Measurements from ENCODE around the gene PIP5KL1.

DNA sequence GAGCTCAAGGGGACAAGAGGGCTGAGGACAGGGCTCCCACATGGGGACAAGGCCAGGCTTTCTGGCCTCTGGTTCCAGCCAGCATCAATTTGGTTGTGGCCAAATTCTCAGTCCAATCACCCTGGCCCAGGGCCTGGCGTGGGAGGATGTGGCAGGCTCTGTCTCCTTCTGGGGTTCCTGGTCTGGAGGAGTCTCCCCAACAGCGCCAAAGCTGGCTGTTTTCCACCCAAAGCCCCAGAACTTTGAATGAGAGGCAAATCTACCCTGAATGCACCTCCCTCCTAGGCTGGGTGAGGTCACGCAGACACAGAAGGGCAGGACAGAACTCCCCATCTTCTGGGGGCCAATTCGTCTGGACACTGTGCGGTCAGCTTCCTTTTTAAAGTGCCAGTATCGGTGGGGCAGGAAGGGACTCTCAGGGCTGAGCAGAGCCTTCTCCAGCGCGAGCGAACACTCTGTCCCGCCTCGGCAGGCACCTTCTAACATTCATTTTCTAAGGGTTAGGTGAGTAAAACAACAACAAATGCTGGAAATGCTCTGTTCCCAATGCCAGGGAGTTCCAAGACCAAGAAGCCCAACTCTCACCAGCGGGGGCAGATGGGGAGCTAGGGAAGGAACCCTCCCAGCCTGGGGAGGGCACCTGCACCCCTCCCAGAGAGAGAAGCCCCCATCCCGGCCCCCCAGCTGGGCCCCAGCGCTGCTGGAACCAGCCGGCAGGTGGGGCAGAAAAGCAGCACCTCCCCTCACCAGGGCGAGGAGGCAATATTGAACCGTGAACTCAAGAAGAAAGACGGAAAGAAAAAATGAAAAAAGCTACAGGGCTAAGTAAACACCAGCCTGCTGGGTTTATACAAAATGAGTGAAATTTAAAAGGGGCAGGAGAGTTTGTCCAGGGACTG is 10.7 kb upstream of the PIP5KL1 start:
- TF ChIP-seq, protein P1, sequence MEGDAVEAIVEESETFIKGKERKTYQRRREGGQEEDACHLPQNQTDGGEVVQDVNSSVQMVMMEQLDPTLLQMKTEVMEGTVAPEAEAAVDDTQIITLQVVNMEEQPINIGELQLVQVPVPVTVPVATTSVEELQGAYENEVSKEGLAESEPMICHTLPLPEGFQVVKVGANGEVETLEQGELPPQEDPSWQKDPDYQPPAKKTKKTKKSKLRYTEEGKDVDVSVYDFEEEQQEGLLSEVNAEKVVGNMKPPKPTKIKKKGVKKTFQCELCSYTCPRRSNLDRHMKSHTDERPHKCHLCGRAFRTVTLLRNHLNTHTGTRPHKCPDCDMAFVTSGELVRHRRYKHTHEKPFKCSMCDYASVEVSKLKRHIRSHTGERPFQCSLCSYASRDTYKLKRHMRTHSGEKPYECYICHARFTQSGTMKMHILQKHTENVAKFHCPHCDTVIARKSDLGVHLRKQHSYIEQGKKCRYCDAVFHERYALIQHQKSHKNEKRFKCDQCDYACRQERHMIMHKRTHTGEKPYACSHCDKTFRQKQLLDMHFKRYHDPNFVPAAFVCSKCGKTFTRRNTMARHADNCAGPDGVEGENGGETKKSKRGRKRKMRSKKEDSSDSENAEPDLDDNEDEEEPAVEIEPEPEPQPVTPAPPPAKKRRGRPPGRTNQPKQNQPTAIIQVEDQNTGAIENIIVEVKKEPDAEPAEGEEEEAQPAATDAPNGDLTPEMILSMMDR (IDR thresholded peaks at IDR 0.05), result no peak
- TF ChIP-seq POLR2AphosphoS5 (IDR thresholded peaks at IDR 0.05) (no peak), EP300 (IDR thresholded peaks at IDR 0.05) (no peak)
